Gastroesophageal sphincter (tissue), 3 donors: ENCODE measurements around the gene CCNYL1.
"Not testable (repeated sequence)": the region's sequence is repeated elsewhere in the genome, so short reads cannot be mapped to it uniquely, and the experiment has no call there.

Experiments used
- CTCF ChIP-seq, 4 experiments: fragments of 200-600 bp in 2 of 4; fragments of 450-650 bp in 2 of 4; sonication (generic) in 1 of 4; IDR thresholded peaks; one replicate each; pipeline ENCODE4 v1.5.1; 2017 to 2019; ENCODE audit warnings: antibody characterized with exemption in 4 of 4, mild to moderate bottlenecking in 2 of 4, moderate library complexity in 2 of 4
- POLR2A ChIP-seq, 2 donors: fragments of 450-650 bp; IDR thresholded peaks; one replicate each; pipeline ENCODE4 v1.6.1; 2017; ENCODE audit warnings: antibody characterized with exemption in 2 of 2, mild to moderate bottlenecking in 2 of 2, moderate library complexity in 1 of 2

- TF ChIP-seq POLR2A, CTCF (IDR thresholded peaks at IDR 0.05): not testable (repeated sequence)
These were observed 14.5 kb upstream of the CCNYL1 start for GRCh38 chr2:207696911-207697310.
